Fibroblast of peridontal ligament (primary cell): ENCODE measurements around the gene RPS21.

Experiments
- DNase-seq: peaks from one replicate; pipeline ENCODE4 v3.0.0-alpha.2; 2010; ENCODE audit errors: extremely low read depth

Gene RPS21

GRCh38 chr20:62386383-62387218, at the start of gene RPS21:
RPS21 (plus strand) TSS chr20:62387103; CDS start chr20:62387339, 236 bp downstream.
- DNase-seq = peak; percentile 83

- DNase-seq = no peak
These were observed 49.2 kb upstream of the RPS21 start for GRCh38 chr20:62337558-62338293.

GRCh38 chr20:62338294-62338620, 48.6 kb upstream of the RPS21 start:
- no peak for DNase-seq

- no peak for DNase-seq
These were observed 47.2 kb upstream of the RPS21 start for GRCh38 chr20:62339647-62340062.

- no peak for DNase-seq
These were observed 44.0 kb upstream of the RPS21 start for GRCh38 chr20:62342910-62343309.

GRCh38 chr20:62344092-62344491, 42.8 kb upstream of the RPS21 start:
- no peak for DNase-seq

GRCh38 chr20:62344782-62345181, 42.1 kb upstream of the RPS21 start:
- peak; percentile 91 for DNase-seq

- DNase-seq = no peak
These were observed 41.1 kb upstream of the RPS21 start for GRCh38 chr20:62345681-62346370.

- no peak for DNase-seq
These were observed 40.3 kb upstream of the RPS21 start for GRCh38 chr20:62346398-62347150.

GRCh38 chr20:62347151-62347404, 39.8 kb upstream of the RPS21 start:
- DNase-seq = no peak

GRCh38 chr20:62347445-62347844, 39.5 kb upstream of the RPS21 start:
- DNase-seq = no peak

GRCh38 chr20:62348604-62349003, 38.3 kb upstream of the RPS21 start:
- DNase-seq = no peak

GRCh38 chr20:62349556-62350097, 37.3 kb upstream of the RPS21 start:
- no peak for DNase-seq

- DNase-seq = no peak
These were observed 36.7 kb upstream of the RPS21 start for GRCh38 chr20:62350098-62350628.

GRCh38 chr20:62350629-62351422, 36.1 kb upstream of the RPS21 start:
- no peak for DNase-seq

GRCh38 chr20:62351469-62352401, 35.2 kb upstream of the RPS21 start:
- no peak for DNase-seq

GRCh38 chr20:62352402-62353288, 34.3 kb upstream of the RPS21 start:
- no peak for DNase-seq

GRCh38 chr20:62353289-62354030, 33.4 kb upstream of the RPS21 start:
- DNase-seq = no peak
